Right ventricle myocardium inferior (tissue), 1 donor: ENCODE data around the gene QPRT. TPM values are rescaled to one million over a fixed set of nuclear protein-coding genes. Genes with fewer than 3 reads are reported as not detected.
A peak's percentile ranks its signal among the peaks of the same experiment; 100 is the strongest.
"Not testable (repeated sequence)": the region's sequence is repeated elsewhere in the genome, so short reads cannot be mapped to it uniquely, and the experiment has no call there.

ENCODE experiments used
- ATAC-seq: fragments of 200-7000 bp; cut with Tn5 transposase; one replicate; pipeline ENCODE4 v1.9.1; 2020; ENCODE audit warnings: mild to moderate bottlenecking, moderate library complexity
- DNase-seq: peaks from one replicate; pipeline ENCODE4 v3.0.0; 2021; ENCODE audit errors: missing footprints
- intact Hi-C: fragments of 100-400 bp; cut with DNase I; formaldehyde crosslinking; loops from one replicate; pipeline ENCODE4 v1.11.0; 2022
- total RNA-seq: library from RNA; stranded (reverse); fragmentation: NEBNext Ultra II Directional; extraction: Animal tissue kit (Norgen Biotek cat#: 25700); gene quantifications from one replicate; pipeline ENCODE4 v1.2.1, GENCODE V29; 2021
- donor health status: DM: no; HTN: yes; CAD: no; lungs with severe emphysema.

The QPRT gene
- total RNA-seq, 1 donor from 2014 or later = 29.2 TPM

DNA sequence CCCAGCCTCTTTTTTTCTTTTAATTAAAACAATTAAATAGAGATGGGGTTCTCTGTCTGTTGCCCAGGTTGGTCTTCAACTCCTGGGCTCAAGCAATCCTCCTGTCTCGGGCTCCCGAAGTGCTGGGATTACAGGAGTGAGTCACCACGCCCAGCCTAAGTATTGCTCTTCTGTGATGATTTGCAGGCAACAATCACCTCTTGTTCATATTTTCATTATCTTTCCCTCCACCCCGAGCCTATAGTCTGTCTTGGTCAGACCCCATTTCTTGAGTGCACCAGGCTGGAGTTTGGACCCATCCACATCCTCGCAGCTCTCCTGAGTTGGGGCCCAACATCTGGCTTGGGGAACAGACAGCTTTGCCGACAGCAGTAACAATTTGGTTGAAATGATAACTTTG lies 20.3 kb upstream of the QPRT start:
- intact Hi-C loops = no loop called here
- ATAC-seq = no peak

DNA sequence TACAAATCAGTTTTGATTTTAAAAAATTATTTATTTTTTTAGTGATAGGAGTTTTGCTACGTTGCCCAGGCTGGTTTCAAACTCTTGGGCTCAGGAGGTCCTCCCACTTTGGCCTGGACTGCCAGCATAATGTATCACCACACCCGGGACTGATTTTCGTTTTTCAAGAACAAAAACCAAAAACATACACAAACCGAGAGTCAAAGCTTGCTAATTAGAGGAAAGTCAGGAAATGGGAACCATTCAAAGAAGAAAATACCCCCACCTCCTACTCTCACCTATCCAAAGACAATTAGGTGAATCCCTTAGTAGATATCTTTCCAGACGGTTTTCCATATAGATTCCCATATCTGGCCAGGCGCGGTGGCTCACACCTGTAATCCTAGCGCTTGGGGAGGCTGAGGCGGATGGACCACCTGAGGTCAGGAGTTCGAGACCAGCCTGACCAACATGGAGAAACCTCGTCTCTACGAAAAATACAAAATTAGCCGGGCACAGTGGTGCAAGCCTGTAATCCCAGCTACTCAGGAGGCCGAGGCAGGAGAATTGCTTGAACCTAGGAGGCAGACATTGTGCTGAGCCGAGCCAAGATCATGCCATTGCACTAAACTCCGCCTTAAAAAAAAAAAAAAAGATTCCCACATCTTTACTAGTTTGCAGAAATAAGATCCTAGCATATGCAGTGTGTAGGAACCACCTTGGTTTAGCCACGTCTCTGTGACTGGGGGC lies 16.8 kb upstream of the QPRT start:
- intact Hi-C loops = no loop called here
- DNase-seq = no peak
- ATAC-seq = no peak

More for the DNA sequence above, 20.3 kb upstream of the QPRT start:
- DNase-seq = no peak

DNA sequence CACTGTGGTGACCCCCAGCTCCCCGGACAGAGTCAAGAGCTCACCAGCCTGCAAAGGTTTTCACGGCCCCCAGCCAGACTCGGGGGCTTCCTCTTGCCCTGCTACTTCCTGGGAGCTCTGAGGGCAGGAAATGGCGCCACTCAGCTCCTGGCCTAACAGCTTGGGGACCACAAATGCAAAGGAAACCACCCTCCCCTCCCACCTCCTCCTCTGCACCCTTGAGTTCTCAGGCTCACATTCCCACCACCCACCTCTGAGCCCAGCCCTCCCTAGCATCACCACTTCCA lies 16.3 kb upstream of the QPRT start:
- no peak for DNase-seq
- intact Hi-C loops = no loop called here
- ATAC-seq = no peak

DNA sequence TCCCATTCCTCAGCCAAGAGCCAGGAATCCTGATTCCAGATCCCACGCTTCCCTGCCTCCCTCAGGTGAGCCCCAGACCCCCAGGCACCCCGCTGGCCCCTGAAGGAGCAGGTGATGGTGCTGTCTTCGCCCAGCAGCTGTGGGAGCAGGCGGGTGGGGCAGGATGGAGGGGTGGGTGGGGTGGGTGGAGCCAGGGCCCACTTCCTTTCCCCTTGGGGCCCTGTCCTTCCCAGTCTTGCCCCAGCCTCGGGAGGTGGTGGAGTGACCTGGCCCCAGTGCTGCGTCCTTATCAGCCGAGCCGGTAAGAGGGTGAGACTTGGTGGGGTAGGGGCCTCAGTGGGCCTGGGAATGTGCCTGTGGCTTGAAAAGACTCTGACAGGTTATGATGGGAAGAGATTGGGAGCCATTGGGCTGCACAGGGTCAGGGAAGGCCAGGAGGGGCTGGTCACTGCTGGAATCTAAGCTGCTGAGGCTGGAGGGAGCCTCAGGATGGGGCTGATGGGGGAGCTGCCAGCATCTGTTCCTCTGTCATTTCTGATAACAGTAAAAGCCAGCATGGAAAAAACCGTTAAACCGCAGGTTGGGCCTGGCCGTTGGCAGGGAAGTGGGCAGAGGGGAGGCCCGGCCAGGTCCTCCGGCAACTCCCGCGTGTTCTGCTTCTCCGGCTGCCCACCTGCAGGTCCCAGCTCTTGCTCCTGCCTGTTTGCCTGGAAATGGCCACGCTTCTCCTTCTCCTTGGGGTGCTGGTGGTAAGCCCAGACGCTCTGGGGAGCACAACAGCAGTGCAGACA lies 15.8 kb upstream of the QPRT start, which contains the start of gene SPN:
Gene SPN, plus strand, starts transcription at position 232 of the 791 bp plus-strand sequence. Its CDS starts 482 bp downstream, at position 714.
- no peak for ATAC-seq
- intact Hi-C loops = no loop called here
- no peak for DNase-seq

DNA sequence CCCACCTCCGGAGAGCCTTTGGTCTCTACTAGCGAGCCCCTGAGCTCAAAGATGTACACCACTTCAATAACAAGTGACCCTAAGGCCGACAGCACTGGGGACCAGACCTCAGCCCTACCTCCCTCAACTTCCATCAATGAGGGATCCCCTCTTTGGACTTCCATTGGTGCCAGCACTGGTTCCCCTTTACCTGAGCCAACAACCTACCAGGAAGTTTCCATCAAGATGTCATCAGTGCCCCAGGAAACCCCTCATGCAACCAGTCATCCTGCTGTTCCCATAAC lies 15.2 kb upstream of the QPRT start:
- DNase-seq (no peak), ATAC-seq (no peak)
- intact Hi-C loops = no loop called here

DNA sequence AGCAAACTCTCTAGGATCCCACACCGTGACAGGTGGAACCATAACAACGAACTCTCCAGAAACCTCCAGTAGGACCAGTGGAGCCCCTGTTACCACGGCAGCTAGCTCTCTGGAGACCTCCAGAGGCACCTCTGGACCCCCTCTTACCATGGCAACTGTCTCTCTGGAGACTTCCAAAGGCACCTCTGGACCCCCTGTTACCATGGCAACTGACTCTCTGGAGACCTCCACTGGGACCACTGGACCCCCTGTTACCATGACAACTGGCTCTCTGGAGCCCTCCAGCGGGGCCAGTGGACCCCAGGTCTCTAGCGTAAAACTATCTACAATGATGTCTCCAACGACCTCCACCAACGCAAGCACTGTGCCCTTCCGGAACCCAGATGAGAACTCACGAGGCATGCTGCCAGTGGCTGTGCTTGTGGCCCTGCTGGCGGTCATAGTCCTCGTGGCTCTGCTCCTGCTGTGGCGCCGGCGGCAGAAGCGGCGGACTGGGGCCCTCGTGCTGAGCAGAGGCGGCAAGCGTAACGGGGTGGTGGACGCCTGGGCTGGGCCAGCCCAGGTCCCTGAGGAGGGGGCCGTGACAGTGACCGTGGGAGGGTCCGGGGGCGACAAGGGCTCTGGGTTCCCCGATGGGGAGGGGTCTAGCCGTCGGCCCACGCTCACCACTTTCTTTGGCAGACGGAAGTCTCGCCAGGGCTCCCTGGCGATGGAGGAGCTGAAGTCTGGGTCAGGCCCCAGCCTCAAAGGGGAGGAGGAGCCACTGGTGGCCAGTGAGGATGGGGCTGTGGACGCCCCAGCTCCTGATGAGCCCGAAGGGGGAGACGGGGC lies 14.7 kb upstream of the QPRT start:
- peak; percentile 75 for DNase-seq
- intact Hi-C loops = no loop called here
- peak; percentile 17 for ATAC-seq

DNA sequence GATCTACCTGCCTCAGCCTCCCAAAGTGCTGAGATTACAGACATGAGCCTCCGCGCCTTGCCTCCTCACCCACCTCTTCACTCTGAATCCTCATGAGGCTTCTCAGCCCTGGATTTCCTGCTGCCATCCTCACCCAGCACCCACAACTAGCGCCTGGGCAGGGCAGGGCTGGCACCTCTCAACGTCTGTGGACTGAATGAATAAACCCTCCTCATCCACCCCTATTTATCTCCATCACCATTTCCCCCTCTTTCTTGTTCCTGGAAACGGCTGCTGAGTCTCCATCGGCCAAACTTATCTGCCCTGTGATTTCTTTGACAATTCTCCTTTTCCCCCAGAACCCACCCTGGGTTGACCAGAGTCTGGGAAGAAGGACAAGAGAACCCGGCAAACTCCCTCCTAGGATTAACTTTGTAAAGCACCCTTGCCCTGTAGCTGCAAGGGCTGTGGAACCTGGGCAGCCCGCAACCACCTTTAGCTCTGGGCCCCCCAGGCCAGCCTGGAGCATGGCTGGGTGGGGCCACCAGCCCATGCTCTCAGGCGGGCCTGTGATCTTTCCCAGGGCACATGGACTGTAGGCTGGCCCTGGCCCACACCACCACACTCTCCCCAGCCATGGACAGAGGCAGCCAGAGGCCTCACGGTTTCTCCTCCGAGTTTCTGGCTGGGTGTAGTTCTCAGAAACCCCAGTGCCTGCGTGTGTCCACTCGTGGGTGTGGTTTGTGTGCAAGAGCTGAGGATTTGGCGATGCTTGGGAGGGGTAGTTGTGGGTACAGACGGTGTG lies 13.5 kb upstream of the QPRT start:
- DNase-seq = no peak
- intact Hi-C loops = no loop called here
- ATAC-seq = no peak

DNA sequence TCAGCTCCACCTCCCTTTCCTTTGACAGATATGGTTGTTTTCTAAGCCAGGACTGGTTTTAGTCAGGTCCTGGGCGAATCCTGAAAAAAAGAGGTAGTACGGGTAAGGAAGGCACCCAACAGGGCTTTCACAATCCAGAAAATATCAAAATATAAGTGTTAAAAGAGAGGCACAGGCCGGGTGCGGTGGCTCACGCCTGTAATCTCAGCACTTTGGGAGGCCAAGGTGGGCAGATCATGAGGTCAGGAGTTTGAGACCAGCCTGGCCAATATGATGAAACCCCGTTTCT lies 11.7 kb upstream of the QPRT start:
- DNase-seq, intact Hi-C loops, ATAC-seq: not testable (repeated sequence)

DNA sequence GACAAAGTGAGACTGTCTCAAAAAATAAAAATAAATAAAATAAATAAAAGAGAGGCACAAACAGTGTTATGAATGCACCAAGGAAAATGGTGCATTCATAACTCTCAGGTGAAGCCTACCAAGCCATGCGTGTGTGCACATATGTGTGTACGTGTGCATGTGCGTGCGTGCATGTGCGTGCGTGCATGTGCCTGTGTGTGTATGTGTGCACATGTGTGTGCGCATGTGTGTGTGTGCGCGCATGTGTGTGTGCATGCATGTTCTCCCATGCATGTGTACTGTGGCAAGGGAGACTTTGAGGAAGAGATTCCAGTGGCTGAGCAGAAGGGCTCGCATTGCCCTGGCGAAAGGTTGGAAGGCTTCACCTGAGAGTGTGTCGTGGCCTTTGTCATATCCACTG lies 11.2 kb upstream of the QPRT start:
- intact Hi-C loops = no loop called here

DNA sequence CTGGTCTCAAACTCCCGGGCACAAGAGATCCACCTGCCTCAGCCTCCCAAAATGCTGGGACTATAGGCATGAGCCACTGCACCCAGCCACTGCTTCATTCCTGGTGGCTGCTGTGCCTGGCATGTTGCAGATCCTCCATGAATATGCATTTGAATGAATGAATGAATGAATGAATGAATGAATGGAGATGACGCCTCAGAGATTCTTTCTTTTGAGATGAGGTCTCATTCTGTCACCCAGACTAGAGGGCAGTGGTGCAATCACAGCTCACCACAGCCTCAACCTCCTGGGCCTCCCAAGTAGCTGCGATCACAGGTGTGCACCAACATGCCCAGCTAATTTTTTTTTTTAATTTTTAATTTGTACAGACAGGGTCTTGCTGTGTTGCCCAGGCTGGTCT lies 10.7 kb upstream of the QPRT start:
- ATAC-seq = no peak
- no peak for DNase-seq
- intact Hi-C loops = no loop called here

More for the DNA sequence above, 11.2 kb upstream of the QPRT start:
- no peak for DNase-seq
- ATAC-seq = no peak

DNA sequence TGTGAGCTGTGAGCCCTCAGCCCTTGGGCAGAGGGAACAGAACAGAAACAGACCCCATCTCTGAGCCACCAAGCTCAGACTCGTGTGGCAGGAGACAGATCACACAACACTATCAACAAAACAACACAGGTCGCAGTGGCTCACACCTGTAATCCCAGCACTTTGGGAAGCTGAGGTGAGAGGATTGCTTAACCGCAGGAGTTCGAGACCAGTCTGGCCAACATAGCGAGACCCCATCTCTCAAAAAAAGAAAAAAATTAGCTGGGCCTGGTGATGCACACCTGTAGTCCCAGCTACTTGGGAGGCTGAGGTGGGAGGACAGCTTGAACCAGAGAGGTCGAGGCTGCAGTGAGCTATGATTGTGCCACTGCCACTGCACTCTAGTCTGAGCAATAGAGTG lies 5.5 kb upstream of the QPRT start:
- DNase-seq = no peak
- no peak for ATAC-seq
- intact Hi-C loops = no loop called here

DNA sequence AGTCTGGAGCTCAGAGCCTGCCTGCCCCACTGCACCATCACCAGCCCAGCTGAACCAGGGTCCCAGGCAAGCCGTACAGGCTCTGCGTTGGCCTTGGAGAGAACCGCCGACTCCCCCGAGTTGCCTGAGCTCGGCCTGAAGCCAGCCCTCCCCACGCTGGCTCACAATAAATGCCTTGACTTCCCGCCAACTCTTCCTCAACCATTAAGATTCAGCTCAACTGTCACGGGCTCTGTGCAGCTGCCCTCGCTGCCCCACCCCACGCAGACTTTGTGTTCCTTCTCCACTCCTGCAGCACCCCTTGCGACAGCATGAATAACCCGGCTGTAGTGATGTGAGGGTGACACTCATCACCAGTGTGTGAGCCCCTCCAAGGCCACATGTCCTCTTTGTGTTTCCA lies 4.8 kb upstream of the QPRT start:
- intact Hi-C loops = no loop called here
- ATAC-seq = peak; percentile 62

DNA sequence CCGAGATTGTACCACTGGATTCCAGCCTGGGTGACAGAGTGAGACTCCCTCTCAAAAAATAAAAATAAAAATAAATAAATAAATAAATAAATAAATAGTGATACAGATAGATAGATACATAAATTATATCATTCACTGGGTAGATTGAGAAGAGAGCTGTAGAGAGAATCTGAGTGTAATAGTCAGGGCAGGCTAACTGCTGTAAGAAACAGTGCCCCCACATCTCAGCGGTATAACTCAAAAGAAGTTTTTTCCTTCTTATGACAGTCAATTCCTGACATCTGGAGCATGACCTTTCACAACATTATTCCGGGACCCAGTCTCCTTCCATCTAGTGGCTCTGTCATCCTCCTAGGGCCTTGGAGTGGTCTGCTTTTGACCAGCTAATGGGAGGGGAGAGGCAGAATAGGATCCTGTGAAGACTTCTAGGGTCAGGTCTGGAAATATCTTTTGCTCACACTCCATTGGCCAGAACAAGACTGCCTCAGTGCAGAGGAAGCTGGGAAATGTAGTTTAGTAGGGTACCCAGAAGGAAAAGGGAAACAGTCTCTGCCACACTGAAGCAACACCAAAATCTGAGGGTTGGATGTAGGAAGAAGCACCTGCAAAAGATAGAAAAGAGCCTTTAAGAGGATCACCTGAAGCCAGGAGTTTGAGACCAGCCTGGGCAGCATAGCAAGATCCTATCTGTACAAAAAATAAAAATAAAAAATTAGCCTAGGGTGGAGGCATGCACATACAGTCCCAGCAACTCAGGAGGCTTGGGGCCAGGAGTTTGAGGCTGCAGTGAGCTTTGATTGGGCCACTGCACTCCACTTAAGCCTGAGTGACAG lies 3.0 kb upstream of the QPRT start:
- DNase-seq (peak; percentile 2), ATAC-seq (no peak)
- intact Hi-C loops = no loop called here

More for the DNA sequence above, 4.8 kb upstream of the QPRT start:
- no peak for DNase-seq

DNA sequence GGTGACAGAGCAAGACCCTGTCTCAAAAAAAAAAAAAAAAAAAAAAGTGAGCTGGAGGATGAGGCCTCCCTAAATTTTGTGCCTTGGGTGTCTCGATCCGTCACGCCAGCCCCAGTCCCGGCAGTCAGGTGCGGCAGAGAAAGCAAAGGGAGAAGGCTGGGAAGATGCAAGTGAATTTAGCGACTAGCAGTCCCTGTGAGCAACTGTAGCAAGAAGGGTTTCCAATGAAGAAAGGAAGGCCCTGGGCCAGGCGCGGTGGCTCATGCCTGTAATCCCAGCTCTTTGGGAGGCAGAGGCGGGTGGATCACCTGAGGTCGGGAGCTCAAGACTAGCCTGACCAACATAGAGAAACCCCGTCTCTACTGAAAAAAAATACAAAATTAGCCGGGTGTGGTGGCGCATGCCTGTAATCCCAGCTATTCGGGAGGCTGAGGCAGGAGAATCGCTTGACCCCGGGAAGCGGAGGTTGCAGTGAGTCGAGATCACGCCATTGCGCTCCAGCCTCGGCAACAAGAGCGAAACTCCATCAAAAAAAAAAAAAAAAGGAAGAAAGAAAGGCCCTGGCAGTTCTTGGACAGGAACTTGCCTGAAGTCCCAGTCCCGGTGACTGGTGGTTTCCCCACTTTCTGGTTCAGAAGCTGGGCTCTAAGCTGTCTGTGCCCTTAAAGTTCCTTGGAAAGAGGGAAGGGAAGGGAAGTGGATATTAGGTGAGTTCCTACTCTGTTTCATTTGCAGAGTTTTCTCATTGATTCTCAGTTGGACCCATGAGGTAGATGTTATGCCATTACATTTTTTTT lies 1.8 kb upstream of the QPRT start:
- ATAC-seq (no peak), DNase-seq (peak; percentile 60)
- intact Hi-C loops = no loop called here

DNA sequence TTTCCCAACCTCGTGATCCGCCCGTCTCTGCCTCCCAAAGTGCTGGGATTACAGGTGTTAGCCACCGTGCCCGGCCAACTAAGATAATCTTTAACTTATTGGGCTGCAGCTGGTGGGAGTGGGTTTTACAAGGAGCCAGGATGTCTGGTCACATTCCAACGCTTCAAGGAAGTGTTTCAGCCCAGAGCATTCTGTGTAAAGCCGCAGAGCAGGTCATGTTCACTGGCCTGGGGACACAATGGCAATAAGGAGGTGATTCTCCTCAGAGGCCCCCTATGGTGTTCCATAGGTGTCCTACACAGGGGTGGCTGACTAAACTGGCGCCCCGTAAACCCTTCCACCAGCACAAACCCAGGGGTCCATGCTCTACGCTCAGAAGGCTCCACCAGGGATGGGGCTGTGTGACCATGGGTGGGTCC lies 1.2 kb downstream of the QPRT start:
- intact Hi-C loops = no loop called here
- DNase-seq (no peak), ATAC-seq (no peak)

DNA sequence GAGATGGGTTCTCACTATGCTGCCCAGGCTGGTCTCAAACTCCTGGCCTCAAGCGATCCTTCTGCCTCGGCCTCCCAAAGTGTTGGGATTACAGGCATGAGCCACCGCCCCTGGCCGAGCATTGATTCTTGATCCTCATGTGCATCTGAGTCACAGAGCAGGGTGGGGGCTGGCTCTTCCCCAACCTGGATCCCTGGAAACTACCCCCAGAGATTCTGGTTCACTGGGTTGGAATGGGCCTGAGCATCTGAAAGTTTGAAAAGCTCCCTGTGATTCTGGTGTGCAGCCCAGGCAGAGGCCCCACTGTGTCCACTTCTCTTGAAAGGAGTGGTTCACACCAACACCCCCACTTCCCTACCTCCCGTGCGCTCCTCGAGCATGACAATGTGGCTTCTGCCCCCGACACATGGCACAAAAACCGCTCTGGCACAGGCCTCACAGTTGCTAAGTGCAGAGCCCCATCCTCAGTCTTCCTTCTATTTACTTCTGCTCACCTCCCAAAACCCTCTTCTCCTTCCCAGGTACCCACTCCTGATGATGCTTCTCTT lies 4.6 kb downstream of the QPRT start:
- ATAC-seq (no peak), DNase-seq (peak; percentile 26)
- intact Hi-C loops = no loop called here

DNA sequence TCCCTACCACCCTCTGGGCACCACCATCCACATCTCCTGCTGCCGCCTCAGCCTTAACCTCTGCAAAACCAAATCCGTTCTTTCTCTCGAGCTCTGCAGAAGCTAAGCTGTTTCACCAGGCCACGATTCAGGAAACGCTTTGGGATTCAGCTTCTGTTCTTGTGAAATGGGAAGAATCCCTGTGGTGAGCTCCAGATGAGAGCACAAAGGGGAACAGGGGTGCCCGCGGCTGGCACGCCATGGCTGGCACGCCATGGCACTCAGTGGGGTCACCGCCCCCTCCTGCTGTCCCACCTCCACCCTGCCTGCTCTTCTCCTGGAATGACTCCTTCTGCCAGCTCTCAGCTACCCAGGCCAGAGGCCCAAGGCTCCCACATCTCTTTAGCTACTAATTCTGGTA lies 5.7 kb downstream of the QPRT start:
- ATAC-seq = no peak
- intact Hi-C loops = no loop called here
- peak; percentile 2 for DNase-seq
